Transverse colon (tissue), 4 donors: ENCODE data around the gene SLC34A1. TPM values are rescaled to one million over a fixed set of nuclear protein-coding genes. Genes with fewer than 3 reads are reported as not detected.

ENCODE experiments used
- DNase-seq: peaks from one replicate; pipeline ENCODE4 v3.0.0-alpha.2; 2019
- H3K27ac ChIP-seq, 4 donors: fragments of 200-600 bp; sonication (generic); 2 replicates each; pipeline ENCODE4 v1.5.1; 2016 to 2018; ENCODE audit warnings: inconsistent platforms in 4 of 4
- H3K27me3 ChIP-seq: fragments of 200-600 bp; sonication (generic); 2 replicates; pipeline ENCODE4 v1.5.1; 2017; ENCODE audit warnings: inconsistent platforms
- H3K36me3 ChIP-seq, 4 donors: fragments of 200-600 bp; sonication (generic); 2 replicates each; pipeline ENCODE4 v1.5.1; 2017 to 2019; ENCODE audit warnings: inconsistent platforms in 4 of 4
- H3K4me1 ChIP-seq, 4 donors: fragments of 200-600 bp; sonication (generic); 2 replicates each; pipeline ENCODE4 v1.5.1; 2017 to 2020; ENCODE audit warnings: inconsistent platforms in 4 of 4
- H3K4me3 ChIP-seq, 4 donors: fragments of 200-600 bp; sonication (generic); 1 replicate in 1 of 4; 2 replicates in 3 of 4; pipeline versions ENCODE4 v1.5.1 to v1.6.1; 2017 to 2019; ENCODE audit warnings: inconsistent platforms in 4 of 4
- H3K9me3 ChIP-seq, 2 donors: fragments of 200-600 bp; sonication (generic); 2 replicates each; pipeline ENCODE4 v1.5.1; 2017 to 2019; ENCODE audit warnings: inconsistent platforms in 2 of 2
- EP300 ChIP-seq: sonication (generic); formaldehyde crosslinking; IDR thresholded peaks from one replicate; pipeline ENCODE4 v1.6.1; 2017; ENCODE audit warnings: antibody characterized with exemption, low read depth
- POLR2A ChIP-seq: fragments of 450-650 bp; IDR thresholded peaks from one replicate; pipeline ENCODE4 v1.6.1; 2016; ENCODE audit warnings: antibody characterized with exemption, mild to moderate bottlenecking, moderate library complexity
- POLR2AphosphoS5 ChIP-seq, 3 donors: sonication (generic); formaldehyde crosslinking; IDR thresholded peaks; one replicate each; pipeline ENCODE4 v1.6.1; 2016; ENCODE audit warnings: antibody characterized with exemption in 3 of 3
- WGBS, 2 donors: methylation state at CpG; one replicate each; pipeline ENCODE4 v1.1.5; 2018; ENCODE audit warnings: low coverage in 1 of 2; 5-methylcytosine and 5-hydroxymethylcytosine counted together
- in situ Hi-C, 4 donors: fragments of 200-750 bp; cut with MboI; loops; one replicate each; pipeline versions ENCODE4 v1.15.0 to v1.15.1; 2017; ENCODE audit warnings: low sequenced_read_pairs in 3 of 4, low pct_ligation_motif_present in 1 of 4, low pct_unique_long_range_greater_than_20kb in 1 of 4
- intact Hi-C: fragments of 100-400 bp; cut with DNase I; formaldehyde crosslinking; loops from one replicate; pipeline ENCODE4 v1.15.1; 2023; ENCODE audit warnings: low total_unique reads
- total RNA-seq, 4 donors: library from RNA; depleted of rRNA; stranded (reverse); fragments of >200 nt; gene quantifications; one replicate each; pipeline ENCODE4 v1.1.0, GENCODE V29; 2016
- TF ChIP-seq, protein P1 (sequence below), 5 experiments: fragments of 200-600 bp in 3 of 5; fragments of 450-650 bp in 2 of 5; sonication (generic) in 3 of 5; IDR thresholded peaks; 1 replicate in 2 of 5; 2 replicates in 3 of 5; pipeline ENCODE4 v1.5.1; 2016 to 2017; ENCODE audit warnings: antibody characterized with exemption in 5 of 5, inconsistent platforms in 3 of 5, mild to moderate bottlenecking in 2 of 5, moderate library complexity in 1 of 5

SLC34A1 gene
- total RNA-seq, 4 donors from 2014 or later, result 0.55 TPM; not detected in 3

DNA sequence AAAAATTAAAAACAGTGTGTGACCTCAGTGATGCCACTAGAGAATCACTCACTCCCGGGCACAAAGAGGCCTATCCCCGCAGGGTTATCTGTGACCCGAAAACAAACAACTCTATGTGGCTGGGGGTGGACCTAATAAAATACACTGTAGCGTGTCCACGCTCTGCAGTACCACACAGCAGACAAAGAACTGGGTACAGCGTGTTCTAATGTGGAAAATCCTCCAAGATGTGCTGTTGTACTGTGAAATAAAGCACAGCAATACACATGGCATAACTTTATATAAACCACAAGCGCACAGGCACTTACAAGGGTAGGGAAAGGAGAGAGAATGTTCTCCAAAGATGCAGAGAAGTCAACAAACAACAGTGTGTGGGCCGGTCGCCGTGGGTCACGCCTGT, 8.1 kb upstream of the SLC34A1 start:
- intact Hi-C loops (no loop called here), in situ Hi-C loops (loop anchor here in 1 of 4 donors (25.0 kb wide), 1 partner anchor 136 kb away; the partner anchor contains the start of genes DDX41 and DOK3)
- H3K27ac ChIP-seq, result no peak overlapping the region
- peaks cover 0 to 12% (median 3%) of the 10 kb centered on the region in 4 donors for H3K4me1 ChIP-seq
- 78 to 82% methylated on average over 7 to 11 of the region's 11 CpGs for WGBS, 2 donors
- DNase-seq, result no peak
- no peaks in the 10 kb centered on the region for H3K36me3 ChIP-seq
- TF ChIP-seq, protein P1, sequence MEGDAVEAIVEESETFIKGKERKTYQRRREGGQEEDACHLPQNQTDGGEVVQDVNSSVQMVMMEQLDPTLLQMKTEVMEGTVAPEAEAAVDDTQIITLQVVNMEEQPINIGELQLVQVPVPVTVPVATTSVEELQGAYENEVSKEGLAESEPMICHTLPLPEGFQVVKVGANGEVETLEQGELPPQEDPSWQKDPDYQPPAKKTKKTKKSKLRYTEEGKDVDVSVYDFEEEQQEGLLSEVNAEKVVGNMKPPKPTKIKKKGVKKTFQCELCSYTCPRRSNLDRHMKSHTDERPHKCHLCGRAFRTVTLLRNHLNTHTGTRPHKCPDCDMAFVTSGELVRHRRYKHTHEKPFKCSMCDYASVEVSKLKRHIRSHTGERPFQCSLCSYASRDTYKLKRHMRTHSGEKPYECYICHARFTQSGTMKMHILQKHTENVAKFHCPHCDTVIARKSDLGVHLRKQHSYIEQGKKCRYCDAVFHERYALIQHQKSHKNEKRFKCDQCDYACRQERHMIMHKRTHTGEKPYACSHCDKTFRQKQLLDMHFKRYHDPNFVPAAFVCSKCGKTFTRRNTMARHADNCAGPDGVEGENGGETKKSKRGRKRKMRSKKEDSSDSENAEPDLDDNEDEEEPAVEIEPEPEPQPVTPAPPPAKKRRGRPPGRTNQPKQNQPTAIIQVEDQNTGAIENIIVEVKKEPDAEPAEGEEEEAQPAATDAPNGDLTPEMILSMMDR (IDR thresholded peaks at IDR 0.05), result no peak
- TF ChIP-seq EP300 (no peak), POLR2AphosphoS5 (IDR thresholded peaks at IDR 0.05) (no peak), POLR2A (no peak)
- H3K27me3 ChIP-seq, result no peaks in the 10 kb centered on the region
- H3K9me3 ChIP-seq, result no peaks in the 10 kb centered on the region
- H3K4me3 ChIP-seq, result no peak overlapping the region

DNA sequence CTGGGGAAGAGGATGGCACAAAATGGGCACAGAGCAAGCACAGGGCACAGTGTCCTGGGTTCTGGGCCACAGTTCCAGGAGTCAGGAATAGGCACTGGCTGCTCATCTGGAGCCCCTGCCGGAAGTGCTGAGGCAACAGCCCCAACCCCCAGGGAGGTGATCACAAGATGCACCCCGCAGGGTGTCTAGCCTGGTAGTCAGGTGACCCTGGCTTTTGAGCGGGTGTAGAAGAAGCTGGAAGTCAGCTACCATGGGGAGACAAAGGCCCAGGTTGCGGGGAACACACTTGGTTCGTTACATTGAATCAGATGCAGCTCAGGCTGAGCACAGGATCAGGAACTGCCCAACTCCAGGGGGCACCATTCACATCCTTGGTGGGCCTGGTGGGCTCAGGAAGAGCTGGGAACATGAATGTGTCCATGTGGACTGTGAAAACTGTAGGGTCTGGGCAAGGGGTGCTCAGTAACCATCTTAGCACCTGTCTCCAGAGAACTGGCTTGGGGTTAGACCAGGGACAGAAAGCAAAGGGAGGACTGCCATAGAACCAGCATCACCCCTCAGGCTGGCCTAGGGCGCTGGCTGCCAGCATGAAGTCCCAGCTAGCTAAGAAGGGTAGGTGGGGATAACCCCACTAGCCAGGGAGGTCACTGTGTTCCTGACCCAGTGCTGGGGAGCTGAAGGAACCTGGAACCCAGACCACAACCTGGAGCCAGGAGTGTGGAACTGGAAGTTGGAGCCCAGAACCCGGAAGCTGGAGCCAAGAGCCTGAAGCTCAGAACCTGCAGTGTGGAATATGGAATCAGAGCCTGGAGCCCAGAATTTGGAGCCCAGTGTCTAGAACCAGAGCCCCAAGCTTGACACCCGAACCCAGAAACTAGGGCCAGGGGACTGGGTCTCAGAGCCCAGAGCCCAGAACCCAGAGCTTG, 6.1 kb upstream of the SLC34A1 start:
- H3K9me3 ChIP-seq, result no peaks in the 10 kb centered on the region
- H3K27me3 ChIP-seq, result no peaks in the 10 kb centered on the region
- TF ChIP-seq EP300 (no peak), POLR2A (no peak), POLR2AphosphoS5 (IDR thresholded peaks at IDR 0.05) (no peak)
- TF ChIP-seq, protein P1 (IDR thresholded peaks at IDR 0.05), result no peak
- no peaks in the 10 kb centered on the region for H3K4me1 ChIP-seq
- 85% methylated on average over 8 of the region's 8 CpGs; no CpG with 5 or more reads in 1 of the 2 donors for WGBS, 2 donors
- no peak for DNase-seq
- intact Hi-C loops (no loop called here), in situ Hi-C loops (loop anchor here in 1 of 4 donors (25.0 kb wide), 1 partner anchor 134 kb away; the partner anchor contains the start of genes DDX41 and DOK3)
- no peaks in the 10 kb centered on the region for H3K36me3 ChIP-seq
- no peak overlapping the region for H3K27ac ChIP-seq
- H3K4me3 ChIP-seq, result no peak overlapping the region

DNA sequence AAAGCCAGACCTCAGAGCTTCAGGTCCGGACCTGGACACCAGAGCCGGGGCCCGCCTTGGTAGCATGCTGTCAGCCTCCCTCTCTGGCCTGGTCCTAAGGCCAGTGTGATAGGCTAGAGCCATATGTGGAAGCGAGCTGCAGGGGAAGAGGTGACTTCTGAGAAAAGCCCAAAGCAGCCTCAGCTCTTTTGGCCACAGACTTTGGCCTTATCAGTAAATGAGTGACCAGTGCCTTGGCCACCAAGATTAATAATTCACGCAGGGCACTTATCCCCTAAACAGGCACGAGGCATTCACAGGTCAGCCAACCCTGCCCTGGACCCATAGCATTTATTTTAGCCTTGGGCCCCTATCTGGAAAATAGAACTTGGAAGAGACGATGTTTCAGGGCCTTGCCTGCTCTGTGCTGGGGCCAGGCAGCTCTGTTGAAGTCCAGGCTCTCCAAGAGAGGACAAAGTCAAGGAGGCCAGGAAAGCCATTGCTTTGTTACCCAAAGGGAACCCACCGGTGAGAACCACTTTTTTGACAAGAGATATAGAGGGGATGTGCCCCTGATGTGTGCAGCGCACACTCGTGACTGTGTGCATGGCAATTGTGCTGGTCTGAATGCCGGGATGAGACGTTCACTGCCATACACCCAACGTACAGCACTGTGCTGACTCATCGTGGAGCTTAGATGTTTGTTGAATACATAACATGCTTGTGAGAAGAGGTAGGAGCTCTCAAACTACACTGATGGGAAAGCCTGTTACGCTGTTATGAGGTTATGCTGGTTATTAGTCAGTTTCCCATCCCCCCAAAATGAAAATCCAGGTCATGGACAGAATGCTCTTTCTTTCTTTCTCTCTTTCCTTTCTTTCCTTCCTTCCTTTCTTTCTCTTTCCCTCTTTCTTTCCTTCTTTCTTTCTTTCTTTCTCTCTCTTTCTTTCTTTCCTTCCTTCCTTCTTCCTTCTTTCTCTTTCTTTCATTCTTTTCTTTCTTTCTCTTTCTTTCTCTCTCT, 5.0 kb upstream of the SLC34A1 start:
- H3K4me1 ChIP-seq, result no peaks in the 10 kb centered on the region
- H3K9me3 ChIP-seq, result no peaks in the 10 kb centered on the region
- intact Hi-C loops, result no loop called here
- in situ Hi-C loops, result loop anchor here in 1 of 4 donors (25.0 kb wide), 1 partner anchor 133 kb away; the partner anchor contains the start of genes DDX41 and DOK3
- DNase-seq, result no peak
- TF ChIP-seq POLR2A (no peak), EP300 (no peak), POLR2AphosphoS5 (IDR thresholded peaks at IDR 0.05) (no peak)
- TF ChIP-seq, protein P1 (IDR thresholded peaks at IDR 0.05), result no peak
- WGBS, 2 donors, result 66 to 70% methylated on average over 4 to 15 of the region's 15 CpGs
- H3K4me3 ChIP-seq, result no peak overlapping the region
- peaks cover 5% of the 10 kb centered on the region for H3K27me3 ChIP-seq
- H3K36me3 ChIP-seq, result no peaks in the 10 kb centered on the region
- H3K27ac ChIP-seq, result no peak overlapping the region

DNA sequence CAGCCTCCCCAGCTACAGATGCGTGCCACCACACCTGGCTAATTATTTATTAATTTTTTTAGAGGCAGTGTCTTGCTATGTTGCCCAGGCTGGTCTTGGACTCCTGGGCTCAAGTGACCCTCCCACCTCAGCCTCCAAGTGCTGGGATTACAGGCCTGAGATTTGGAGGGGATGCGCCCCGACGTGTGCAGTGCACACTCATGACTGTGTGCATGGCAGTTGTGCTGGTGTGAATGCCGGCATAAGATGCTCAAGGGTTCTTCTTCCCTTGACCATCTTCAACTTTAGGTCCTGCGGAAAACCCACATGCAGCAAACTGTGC, 3.5 kb upstream of the SLC34A1 start:
- Histone ChIP-seq H3K4me3 (no peak overlapping the region), H3K36me3 (no peaks in the 10 kb centered on the region), H3K9me3 (no peaks in the 10 kb centered on the region), H3K4me1 (no peaks in the 10 kb centered on the region), H3K27me3 (peaks cover 7% of the 10 kb centered on the region), H3K27ac (no peak overlapping the region)
- no peak for DNase-seq
- in situ Hi-C loops, result loop anchor here in 1 of 4 donors (25.0 kb wide), 1 partner anchor 132 kb away; the partner anchor contains the start of genes DDX41 and DOK3
- intact Hi-C loops, result no loop called here
- 71 to 89% methylated on average over 1 to 6 of the region's 6 CpGs for WGBS, 2 donors
- TF ChIP-seq POLR2A (no peak), EP300 (no peak), POLR2AphosphoS5 (IDR thresholded peaks at IDR 0.05) (no peak)
- TF ChIP-seq, protein P1 (IDR thresholded peaks at IDR 0.05), result no peak
